GM12873 (cell line): ENCODE measurements around the gene TPCN2.

Experiments
- TF ChIP-seq, protein P1 (sequence below): IDR thresholded peaks from 2 replicates; pipeline ENCODE4 v1.5.1; 2012; ENCODE audit warnings: low read depth, mild to moderate bottlenecking, moderate library complexity, low read length, control low read depth; ENCODE audit not compliant: insufficient read depth; ENCODE audit errors: missing control alignments

TPCN2 gene

DNA sequence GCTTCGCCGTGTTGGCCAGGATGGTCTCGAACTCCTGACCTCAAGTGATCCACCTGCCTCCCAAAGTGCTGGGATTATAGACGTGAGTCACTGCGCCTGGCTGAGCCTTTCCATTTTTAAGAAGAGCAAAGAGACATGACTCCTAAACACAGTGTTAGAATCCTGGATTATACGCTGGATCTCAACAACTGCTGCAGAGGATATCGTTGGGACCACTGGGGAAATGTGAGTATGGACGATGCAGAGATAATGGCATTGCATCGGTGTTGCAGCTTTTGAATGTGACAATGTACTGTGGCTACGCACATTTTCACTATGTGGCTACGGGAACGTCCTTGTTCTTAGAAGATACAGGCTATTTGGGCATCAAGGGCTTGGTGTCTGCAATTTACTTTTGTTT, 41.9 kb upstream of the TPCN2 start:
- TF ChIP-seq, protein P1, sequence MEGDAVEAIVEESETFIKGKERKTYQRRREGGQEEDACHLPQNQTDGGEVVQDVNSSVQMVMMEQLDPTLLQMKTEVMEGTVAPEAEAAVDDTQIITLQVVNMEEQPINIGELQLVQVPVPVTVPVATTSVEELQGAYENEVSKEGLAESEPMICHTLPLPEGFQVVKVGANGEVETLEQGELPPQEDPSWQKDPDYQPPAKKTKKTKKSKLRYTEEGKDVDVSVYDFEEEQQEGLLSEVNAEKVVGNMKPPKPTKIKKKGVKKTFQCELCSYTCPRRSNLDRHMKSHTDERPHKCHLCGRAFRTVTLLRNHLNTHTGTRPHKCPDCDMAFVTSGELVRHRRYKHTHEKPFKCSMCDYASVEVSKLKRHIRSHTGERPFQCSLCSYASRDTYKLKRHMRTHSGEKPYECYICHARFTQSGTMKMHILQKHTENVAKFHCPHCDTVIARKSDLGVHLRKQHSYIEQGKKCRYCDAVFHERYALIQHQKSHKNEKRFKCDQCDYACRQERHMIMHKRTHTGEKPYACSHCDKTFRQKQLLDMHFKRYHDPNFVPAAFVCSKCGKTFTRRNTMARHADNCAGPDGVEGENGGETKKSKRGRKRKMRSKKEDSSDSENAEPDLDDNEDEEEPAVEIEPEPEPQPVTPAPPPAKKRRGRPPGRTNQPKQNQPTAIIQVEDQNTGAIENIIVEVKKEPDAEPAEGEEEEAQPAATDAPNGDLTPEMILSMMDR = no peak

DNA sequence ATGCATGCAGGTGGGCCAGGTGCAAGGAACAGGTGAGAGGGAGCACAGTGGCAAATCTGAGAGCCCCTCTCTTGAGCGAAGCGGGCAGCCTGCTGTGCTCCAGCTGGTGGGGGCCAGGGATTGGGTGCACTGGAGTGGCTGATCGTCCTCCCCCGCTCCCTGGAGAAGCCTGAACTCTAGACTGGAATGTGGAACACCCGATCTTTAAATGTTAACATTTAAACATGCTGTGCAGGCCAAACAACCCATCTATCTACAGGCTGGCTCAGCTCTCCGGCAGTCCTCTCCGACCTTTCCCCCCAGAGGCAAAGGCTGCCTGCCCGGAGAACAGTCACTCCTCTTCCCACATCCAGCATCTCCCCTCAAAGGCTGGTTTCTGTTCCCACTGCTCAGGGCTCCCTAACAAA, 40.8 kb upstream of the TPCN2 start:
- TF ChIP-seq, protein P1 = no peak

DNA sequence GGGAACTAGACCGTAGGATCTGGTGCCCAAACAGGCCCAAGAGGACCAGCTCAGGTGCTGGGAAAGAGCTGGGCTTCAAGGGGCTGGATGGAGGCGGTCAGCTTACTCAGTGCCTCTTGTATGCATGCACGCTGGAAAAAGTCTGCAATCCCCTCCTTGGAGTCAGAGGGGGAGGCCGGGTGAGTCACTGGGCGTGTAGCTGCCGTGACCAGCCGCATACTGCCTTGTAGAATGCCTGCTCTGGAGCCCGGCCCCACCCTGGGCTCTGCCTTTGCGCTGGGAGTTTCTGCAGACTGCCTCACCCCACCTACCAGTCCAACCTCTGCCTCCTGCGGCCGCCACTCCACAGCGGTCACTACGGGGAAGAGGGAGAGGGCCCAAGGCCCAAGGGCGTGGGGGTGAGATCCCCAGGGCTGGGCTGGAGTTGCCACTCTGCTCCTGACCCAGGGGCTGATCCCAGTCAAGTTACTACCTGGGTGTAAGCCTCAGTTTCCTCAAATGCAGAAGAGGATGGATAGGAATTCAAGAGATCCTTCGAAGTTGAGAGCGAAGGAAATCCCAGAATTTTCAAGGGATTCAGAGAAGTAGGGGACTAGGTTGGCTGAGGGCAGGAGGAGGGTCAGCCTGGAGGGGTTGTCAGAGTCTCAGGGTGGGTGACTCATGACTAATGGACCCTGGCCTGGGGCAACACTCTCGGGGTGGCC, 39.8 kb upstream of the TPCN2 start:
- TF ChIP-seq, protein P1 = no peak

DNA sequence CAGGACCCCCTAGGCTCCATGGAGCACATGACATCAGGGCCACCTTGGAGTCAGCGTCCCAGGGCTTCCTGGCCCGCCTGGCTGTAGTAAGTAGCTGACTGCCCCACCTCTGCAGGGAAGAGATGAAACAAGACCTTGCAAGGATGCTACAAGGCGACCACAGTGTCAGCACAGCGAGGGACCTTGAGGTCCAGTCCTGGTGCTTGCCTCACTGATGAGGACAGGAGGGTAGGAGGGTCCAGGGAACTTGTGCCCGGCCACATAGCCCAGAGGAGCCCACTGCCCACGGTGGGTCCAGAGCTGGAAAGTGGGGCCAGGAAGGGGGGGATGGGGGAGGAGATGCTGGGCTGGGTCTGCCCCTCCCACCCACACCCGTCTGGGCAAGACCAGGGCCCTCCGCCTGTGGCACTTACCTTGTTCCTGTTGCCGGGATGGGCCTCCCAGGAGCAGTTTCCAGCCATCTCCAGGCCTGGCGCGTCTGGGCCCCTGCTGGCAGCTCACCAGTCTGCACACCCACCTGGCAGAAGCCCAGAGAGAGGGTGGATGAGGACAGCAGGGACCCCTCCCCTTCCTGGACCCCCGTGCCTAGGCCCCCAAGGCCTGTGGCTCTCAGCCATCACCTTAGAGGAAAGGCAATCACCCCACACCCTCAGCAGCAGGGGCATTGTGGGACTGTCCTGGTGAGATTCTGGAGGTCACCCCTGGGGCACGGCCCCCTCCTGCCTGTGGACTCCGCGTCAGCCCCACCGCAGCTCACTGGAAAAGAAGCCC, 39.1 kb upstream of the TPCN2 start:
- TF ChIP-seq, protein P1 = no peak

DNA sequence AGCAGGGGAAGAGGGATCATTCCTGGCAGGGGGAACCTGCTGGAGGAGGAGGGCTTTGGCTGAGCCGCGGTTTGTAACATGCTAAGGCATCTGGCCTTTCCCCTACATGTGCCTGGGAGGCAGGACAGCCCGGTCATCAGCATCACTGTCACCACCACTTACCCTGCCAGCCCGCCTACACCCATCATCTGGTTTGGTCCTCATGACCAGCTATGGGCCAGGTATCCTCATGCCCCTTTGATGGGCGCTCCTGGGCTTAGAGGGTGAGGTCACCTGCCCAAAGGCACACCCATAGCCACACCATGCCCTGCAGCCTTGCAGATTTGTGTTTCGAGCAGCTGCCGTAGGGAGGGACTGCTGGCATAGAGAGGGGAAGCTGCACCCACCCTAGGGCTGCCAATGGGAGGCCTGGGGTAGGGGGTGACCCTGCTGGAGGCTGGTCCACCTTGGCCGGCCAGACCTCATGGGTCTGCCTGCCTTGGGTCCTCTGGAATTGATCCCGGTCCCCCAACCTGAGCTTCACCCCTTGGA, 38.3 kb upstream of the TPCN2 start:
- TF ChIP-seq, protein P1 = no peak

DNA sequence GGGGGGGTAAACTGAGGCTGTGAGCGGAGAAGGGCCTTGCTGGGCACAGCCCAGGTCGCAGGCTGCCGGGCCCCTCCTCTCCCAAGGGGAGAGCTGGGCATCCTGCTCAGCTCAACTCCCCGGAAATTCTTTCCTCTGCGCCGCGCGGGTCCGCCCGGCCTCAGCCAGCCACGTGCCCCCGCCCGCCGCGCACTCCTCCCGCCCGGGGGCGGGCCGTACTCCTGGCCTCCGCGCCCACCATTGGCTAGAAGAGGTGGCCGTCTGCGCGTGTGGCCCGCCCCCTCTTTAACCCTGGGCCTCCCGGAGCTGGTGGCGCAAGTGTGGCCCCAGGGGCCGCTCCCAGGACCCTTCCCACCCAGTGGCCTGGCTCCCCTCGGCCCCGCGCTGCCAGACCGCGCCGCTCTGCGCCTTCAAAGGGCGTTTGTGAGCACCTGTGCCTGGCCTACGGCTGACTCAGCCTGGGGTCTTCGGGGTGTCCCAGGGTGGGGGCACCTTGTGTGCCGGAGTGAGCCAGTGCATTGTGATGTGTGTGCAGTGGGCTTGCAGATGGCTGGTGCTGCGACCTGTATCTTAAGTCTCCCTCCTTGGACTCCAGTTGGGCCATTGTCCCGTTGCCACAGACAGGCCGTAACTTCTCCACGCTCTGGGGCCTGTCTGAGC, 37.6 kb upstream of the TPCN2 start:
- TF ChIP-seq, protein P1 = no peak

DNA sequence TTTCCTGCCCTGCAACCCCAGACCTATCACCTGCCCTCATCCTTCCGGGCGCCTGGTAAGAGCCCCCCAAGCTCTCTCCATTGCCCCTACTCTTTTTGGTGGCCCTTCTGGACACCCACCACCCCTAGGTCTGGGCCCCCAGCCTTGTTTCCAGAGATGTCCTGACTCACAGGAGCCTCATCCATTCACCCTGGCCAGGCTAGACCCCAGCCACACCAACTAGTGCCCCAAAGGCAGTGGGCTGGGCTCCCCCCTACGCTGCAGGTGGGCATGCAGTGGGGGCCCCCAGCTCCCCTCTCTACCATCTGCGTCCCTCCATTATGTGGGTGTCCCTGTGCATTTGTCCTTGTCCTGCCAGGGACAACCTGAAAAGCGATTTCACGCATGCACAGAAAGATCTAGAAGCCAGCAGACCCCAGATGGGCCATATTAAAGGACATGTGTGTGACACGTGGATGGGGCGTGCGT, 37.1 kb upstream of the TPCN2 start:
- TF ChIP-seq, protein P1 = no peak
